HL-60 (cell line): ENCODE results near the gene MYOG.

Experiments used
- DNase-seq, 2 experiments: peaks; one replicate each; pipeline ENCODE4 v3.0.0-alpha.2; 2010 to 2020; ENCODE audit warnings: low read depth in 1 of 2, low spot score in 1 of 2
- H3K27ac ChIP-seq: fragments of 250-450 bp; sonication (Bioruptor Pico); replicated peaks from 2 replicates; pipeline ENCODE4 v1.5.1; 2020; ENCODE audit warnings: mild to moderate bottlenecking, moderate library complexity
- H3K27me3 ChIP-seq: fragments of 250-450 bp; sonication (Bioruptor Pico); 2 replicates; pipeline ENCODE4 v1.5.1; 2021; ENCODE audit warnings: mild to moderate bottlenecking, moderate library complexity; ENCODE audit not compliant: insufficient read depth, poor library complexity, severe bottlenecking
- H3K4me3 ChIP-seq: replicated peaks from 2 replicates; pipeline ENCODE4 v1.5.1; 2011; ENCODE audit warnings: mild to moderate bottlenecking, control low read depth, low read length; ENCODE audit not compliant: insufficient read depth
- CTCF ChIP-seq: IDR thresholded peaks from one replicate; pipeline ENCODE4 v1.5.1; 2011; ENCODE audit warnings: low read length, control low read depth, inconsistent platforms; ENCODE audit not compliant: insufficient read depth
- GABPA ChIP-seq: IDR thresholded peaks from 2 replicates; pipeline ENCODE4 v1.6.1; 2012; ENCODE audit warnings: low read depth
- POLR2AphosphoS5 ChIP-seq: IDR thresholded peaks from 2 replicates; pipeline ENCODE4 v1.6.1; 2012; ENCODE audit warnings: low read depth
- REST ChIP-seq: IDR thresholded peaks from 2 replicates; pipeline ENCODE4 v1.6.1; 2012; ENCODE audit warnings: low read depth; ENCODE audit not compliant: insufficient replicate concordance
- SPI1 ChIP-seq: IDR thresholded peaks from 2 replicates; pipeline ENCODE4 v1.6.1; 2012; ENCODE audit warnings: low read depth, mild to moderate bottlenecking, borderline replicate concordance

The MYOG gene

GRCh38 chr1:203044546-203045250 lies 41.1 kb downstream of the MYOG start:
- TF ChIP-seq GABPA (no peak), POLR2AphosphoS5 (no peak), SPI1 (no peak), CTCF (no peak), REST (no peak)
- no peaks in the 10 kb centered on the region for H3K27me3 ChIP-seq
- H3K4me3 ChIP-seq: no peak overlapping the region
- H3K27ac ChIP-seq: no peak overlapping the region
- no peak for DNase-seq

GRCh38 chr1:203043830-203044545 lies 41.8 kb downstream of the MYOG start:
- Histone ChIP-seq H3K27ac (no peak overlapping the region), H3K4me3 (no peak overlapping the region), H3K27me3 (no peaks in the 10 kb centered on the region)
- DNase-seq: no peak
- TF ChIP-seq GABPA (no peak), POLR2AphosphoS5 (no peak), REST (no peak), CTCF (no peak), SPI1 (no peak)

- H3K27ac ChIP-seq: no peak overlapping the region
- H3K4me3 ChIP-seq: no peak overlapping the region
- no peaks in the 10 kb centered on the region for H3K27me3 ChIP-seq
- TF ChIP-seq POLR2AphosphoS5 (no peak), GABPA (no peak), SPI1 (no peak), CTCF (no peak), REST (no peak)
- DNase-seq: no peak
Observed at GRCh38 chr1:203041351-203041932, 44.4 kb downstream of the MYOG start.
